HCEC 1CT (cell line): ENCODE measurements around the gene TCF19.
"Not testable (repeated sequence)": the region's sequence is repeated elsewhere in the genome, so short reads cannot be mapped to it uniquely, and the experiment has no call there.

Experiments used
- DNase-seq: peaks from one replicate; pipeline ENCODE4 v3.0.0-alpha.2; 2017

Gene TCF19

DNA sequence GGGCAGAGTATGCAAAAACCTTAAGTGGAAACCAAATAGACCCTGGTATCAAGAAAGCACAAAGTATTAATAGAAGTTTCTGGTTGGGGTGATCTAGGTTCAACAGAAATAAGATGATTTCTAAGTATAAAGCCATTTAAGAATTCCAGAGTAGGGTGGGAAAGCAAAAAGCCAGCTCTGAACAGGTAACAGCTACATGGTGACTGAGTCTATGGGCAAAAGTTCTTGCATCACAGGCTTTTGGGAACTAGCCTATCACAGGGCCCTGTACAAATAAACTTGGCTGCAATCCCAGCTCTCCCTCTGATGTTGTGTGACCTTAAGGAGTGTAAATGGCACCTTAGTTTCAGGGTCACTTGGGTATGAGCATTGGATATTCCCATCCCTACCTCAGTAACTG, 5.5 kb downstream of the TCF19 start:
- DNase-seq: no peak

DNA sequence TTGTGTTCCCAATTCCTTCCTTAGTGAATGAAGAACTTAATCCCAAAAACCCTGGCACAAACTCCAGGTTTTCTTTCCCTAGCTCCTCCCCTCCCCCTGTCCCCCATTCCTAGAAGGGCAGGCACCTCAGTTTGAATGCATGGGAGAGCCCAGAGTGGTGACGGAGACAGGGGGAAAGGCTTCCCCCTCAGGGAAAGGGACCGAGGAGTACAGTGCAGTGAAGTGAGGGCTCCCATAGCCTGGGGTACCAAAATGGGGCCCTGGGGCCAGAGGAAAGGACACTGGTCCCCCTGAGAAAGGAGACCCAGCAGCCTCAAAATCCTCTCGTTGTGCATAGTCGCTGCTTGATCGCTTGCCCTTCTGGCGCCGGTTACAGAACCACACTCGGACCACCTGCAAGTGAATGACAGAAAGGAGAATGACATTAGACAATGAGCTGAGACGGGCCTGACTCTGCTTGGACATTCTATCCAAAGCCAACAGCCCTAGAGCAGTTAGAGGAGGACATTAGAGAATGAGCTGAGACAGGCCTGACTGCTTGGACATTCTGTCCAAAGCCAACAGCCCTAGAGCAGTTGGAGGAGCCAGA, 6.2 kb downstream of the TCF19 start:
- not testable (repeated sequence) for DNase-seq

DNA sequence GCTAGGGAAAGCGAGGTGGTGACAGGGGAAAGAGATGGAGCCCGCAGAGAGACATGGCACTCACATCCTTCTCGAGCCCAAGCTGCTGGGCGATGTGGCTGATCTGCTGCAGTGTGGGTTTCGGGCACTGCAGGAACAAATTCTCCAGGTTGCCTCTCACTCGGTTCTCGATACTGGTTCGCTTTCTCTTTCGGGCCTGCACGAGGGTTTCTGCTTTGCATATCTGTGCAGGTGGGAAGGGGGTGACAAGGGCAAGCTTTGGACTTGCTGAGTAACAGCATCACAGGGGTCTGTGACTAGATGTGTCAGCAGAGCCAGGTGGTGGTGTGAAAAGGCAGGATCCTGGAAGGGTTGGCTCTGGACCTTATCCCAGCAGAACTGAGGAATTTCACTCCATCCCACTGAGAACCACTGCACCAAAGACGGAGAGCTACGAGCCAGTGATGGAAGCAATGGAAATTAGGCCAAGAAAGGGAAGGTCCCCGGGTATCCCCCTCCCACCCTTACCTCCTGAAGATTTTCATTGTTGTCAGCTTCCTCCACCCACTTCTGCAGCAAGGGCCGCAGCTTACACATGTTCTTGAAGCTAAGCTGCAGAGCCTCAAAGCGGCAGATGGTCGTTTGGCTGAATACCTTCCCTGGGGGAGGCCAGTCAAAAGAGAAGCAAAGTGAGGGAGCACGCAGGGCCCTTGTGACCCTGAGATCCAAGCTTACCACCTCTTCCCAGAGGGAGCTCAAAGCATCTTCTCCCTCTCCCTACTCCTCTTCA, 6.9 kb downstream of the TCF19 start:
- not testable (repeated sequence) for DNase-seq

DNA sequence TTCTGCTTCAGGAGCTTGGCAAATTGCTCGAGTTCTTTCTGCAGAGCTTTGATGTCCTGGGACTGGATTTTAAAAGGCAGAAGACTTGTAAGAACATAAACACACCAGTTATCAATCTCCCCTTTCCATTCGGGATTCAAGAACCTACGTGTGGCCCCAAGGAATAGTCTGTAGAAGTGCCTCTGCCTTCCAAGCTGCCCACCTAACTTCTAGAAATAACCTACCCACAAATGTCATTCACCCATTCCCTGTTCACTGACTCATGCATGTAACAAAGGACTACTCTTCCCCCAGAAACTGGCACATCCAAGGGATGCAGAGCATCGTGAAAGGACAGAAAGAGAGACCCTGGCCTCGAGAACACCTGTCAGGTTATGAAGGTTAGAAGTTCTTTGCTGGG, 7.6 kb downstream of the TCF19 start:
- no peak for DNase-seq

DNA sequence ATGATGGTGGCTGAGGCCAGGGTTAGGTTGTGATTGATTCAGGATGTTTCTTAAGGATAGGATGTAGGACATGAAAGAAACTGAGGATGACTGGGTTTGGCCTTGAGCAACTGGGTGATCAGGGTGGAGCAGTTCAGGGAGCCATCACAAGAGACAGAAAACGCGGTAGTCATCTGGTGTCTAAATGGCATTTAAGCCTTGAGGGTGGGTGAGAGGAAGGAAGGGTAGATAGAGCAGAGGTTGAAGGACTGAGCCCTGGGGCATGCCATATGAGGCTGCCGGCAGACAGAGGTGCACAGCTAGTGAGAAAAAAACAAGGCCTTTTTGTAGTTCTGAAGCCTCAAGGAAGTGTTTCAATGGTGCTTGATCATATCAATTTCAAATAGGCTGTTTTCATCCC, 10.2 kb downstream of the TCF19 start:
- no peak for DNase-seq

DNA sequence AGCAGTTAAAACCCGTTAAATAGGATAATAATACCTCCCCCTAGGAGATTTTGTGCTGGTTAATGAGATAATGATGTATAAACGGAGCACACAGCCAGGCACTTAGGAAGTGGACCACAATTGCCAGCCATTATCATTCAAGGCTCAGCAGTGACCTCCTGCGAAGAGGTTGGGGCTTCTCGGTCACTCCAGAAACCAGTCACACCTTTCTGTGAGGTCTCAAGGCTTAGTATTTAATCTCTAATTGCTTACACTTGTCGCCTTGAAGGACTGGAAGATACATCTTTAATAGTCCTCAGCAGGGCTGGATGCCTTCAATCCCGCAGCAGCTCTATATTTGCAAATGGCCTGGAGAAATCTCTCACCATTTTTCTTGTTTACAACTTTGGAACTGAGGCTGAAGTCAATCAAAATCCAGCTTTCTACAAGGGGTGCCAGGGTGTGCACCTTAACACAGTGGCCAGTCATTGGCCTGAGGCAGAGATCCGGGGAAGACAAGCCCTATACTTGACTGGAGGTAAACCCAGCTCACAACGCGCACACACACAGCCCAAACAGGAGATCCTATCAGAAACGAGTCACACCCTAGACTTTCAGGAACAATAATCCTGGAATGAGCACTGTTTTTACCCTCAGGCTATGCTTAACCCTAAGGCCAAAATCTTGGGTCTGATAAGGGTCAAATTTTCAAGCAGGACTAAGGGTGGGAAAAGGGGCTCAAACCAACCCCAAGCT, 10.9 kb downstream of the TCF19 start:
- no peak for DNase-seq

DNA sequence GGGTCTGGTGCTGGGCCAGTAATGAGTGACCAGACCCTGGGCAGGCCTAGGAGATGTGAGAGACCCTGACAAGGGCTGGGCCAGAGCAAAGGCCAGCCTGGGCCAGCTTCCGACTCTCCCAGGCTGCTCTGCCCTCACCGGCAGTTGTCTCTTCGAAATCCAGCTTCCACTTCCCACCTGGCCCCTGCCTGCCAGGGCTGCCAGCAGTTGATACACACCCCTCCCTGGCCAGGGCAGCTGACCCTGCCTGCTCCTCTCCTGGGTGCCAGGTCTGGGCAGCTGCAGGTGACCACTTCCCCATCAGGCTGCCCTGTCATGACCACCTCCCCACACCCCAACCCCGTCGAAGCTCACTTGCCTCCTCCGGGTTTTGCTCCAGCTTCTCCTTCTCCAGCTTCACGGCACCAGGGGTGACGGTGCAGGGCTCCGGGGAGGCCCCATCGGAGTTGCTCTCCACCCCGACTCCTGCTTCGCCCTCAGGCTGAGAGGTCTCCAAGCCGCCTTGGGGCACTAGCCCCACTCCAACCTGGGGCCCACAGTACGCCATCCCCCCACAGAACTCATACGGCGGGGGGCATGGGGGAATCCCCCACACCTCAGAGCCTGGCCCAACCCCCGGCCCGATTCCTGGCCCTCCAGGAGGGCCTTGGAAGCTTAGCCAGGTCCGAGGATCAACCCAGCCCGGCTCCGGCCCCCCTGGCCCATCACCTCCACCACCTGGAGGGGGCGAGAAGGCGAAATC, 11.6 kb downstream of the TCF19 start:
- DNase-seq: not testable (repeated sequence)

DNA sequence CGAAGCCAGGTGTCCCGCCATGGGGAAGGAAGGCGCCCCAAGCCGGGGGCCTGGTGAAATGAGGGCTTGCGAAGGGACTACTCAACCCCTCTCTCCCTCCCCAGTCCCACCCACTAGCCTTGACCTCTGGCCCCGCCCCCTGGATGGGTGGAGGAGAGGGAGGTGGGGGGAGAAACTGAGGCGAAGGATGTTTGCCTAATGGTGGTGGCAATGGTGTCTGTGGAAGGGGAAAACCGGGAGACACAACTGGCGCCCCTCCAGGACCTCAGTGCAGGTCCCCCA, 12.2 kb downstream of the TCF19 start, which contains the start of gene POU5F1:
Gene POU5F1, minus strand, starts transcription at position 83 of the 282 bp plus-strand sequence. Its CDS starts 62 bp downstream, at position 21.
- DNase-seq: no peak

DNA sequence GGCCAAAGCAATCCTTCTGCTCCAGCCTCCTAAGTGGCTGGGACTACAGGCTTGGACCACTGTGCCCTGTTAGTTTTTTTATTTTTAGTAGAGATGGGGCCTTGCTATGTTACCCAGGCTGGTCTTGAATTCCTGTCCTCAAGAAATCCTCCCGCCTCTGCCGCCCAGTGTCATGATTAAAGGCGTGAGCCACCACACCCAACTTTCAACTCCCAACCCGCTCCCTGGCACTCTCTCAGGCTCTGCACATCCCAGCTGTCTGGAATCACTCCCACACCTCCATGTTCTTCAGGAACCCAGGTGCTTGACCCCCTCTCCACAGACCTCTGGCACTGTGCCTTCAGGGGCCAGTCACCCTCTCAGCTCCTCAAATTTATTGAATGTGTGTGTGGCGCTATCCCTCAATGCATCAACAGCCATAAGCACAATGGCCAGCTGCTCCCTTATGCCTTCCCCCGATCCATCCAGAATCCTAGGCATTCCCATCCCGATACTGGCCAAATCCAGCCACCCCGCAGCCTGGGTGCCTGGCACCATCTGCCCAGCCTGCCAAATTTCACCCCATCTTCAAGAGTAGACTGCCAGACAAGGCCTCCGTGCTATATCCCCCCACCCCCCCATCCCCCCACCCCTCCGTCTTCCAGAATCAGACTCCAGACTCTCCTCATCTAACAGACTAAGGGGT, 12.7 kb downstream of the TCF19 start:
- DNase-seq: no peak

DNA sequence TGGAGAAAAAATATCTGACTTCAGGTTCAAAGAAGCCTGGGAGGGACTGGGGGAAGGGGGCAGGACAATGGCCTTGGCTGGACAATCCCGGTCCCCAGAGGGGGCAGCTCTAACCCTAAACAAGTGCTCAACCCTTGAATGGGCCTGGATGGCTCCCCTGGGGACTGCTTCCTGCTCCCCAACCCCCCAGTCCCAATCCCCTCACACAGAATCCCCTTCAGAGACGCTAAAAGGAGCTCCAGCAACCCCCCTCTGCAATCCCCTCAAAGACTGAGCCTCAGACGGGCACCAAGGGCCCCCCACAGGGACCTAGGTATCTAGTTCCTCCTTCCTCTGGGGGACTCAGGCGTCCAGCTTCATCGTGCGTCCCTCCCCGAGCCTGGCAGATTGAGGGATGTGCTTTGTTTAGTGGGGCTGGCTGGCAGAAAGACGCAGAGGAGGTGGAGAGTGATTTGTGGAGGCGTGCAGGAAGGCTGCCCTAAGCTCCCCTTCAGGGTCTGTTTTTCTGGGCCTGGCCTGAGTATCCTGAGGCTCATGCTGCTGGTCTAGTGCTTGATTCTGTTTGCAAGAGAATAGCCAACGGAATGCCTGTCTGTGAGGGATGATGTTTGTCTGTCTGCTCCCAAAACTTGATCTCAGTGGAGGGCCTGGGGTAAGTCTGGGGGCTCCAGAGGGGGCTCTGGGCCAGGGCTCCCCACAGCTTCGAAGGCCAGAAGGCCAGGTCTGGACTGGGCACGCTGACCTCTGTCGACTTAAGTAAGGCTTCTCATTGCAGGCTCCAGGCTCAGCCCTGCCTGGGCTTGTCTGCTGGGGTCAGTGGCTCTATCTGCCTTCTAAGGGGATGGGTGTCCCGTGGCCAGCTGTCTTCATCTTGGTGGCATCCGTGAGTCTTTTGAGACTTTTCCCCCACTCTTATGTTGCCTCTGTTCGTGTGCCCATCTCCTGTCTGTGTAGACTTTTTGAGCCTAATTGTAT, 13.8 kb downstream of the TCF19 start:
- DNase-seq: no peak

DNA sequence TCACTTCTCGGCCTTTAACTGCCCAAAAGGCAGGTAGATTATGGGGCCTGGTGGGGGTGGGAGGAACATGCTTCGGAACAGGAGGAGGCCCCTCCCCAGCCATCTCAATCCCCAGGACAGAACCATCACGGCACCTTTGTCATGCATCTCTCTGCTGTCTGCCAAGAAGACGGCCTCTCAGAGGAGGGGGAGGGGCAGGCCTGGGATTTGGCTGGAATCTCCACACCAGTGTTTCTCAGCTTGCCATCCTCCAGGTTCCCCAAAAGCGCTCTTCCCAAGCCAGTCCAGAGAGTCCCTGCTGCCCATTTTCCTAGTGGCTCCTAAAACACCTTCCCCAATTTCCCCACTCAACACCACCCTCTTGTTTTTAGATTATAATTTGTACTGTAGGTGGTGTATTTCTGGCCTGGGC, 14.6 kb downstream of the TCF19 start:
- DNase-seq: no peak

DNA sequence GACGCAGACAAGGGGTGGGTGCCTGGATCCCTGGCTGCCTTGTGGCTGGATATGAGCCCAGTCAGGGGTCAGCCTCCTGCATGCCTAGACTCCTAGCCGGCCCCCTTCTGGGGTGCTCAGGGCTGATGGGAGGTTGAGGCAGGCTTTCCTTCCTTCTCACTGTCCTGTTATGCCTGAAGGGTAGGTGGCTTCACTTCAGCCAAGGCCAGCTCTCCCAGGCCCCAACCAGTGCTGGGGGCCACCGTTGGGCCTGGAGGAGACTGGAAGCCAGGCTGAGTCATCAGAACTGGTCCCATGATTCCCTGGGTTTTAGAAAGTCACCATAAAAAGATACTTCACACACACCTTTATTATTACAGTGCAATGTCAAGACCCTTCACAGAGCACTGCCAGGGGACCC, 15.0 kb downstream of the TCF19 start:
- no peak for DNase-seq

DNA sequence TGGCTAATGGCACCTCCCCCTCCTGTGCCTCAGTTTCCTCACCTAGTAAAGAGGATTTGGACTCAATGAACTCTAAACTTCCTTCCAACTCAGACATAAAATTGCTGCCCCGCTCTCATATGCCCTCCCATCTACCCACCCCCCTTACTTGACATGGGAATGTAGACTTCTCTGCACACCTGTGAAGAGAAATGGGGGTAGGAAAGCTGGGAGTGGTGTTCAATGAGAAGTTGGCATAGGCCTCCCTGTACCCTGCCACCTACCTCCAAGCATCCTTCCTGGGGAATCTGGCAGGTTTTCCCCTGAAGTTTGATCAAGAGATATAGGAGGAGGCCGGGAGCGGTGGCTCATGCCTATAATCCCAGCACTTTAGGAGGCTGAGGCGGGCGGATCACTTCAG, 16.0 kb downstream of the TCF19 start:
- DNase-seq: no peak

DNA sequence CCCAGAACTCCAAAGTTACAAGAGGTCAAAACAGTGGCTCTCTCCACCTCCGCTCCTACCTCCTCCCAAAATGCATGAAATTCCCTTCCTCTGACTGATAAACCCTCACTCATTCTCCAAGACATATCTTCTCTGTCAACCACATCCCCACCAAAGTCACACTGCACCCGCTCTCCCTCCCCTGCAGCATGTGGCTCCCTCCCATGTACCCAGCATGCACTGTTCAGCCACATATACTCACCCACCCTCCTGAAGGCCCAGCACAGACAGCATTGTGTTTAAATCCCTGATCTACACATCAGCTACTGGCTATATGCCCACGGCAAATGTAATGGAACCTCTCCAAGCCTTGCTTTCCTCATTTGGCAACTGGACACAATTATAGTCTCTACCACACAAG, 17.6 kb downstream of the TCF19 start:
- DNase-seq: peak; percentile 70

DNA sequence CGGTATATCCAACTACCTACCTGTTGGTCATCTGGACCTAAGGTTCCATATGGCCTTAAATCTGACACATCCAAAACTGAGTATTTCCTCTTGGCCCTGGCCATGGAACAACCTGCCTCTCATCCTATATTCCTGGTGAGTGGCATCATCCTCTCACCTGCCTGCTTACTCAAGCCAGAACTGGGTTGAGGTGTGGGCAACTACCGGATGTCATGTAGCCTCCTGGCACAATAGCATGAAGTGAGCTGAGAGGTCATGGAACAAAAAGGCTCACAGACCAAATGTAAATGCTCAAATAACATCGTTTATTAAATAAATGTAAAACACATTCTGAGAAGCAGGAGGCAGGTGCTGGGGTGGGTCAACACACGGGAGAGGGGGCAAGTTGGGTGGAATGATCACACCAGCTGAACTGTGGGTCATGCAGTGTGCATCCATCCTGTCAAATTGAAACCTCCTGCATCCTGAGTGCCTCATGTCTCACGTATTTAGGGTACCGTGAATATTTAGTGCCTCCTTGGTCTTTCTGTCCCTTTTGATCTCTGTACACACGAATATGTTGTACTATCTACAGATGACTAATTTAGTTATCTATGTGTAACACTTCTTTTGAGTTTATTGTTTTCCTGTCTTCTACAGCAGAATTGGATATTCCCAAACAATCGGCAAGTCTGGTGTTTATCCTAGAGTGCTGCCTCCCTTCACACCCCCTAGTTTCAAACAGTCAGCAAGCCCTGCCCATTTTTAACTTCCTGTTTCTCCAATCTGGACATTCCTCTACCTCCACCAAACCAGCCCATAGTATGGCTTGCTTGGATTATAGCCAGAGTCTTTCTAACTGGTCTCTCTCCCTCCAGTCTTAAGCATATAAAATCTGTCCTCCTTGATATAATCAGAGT, 20.0 kb downstream of the TCF19 start:
- peak; percentile 16 for DNase-seq

DNA sequence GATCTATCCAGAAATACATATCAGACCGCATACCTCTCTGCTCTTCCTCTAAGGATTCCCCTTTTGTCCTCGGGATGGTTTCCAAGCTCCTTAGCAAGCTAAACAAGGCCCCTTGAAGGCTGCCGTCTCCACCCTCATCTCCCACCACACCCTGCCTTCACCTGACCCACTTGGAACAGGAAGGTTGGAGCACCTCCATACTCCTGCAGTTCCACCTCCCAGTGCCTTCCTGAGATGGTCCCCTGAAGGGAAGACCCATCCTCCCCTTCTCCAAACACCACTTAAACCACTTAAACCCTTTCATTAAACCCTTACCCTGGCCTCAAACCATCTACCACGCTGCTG, 20.6 kb downstream of the TCF19 start:
- DNase-seq: no peak

DNA sequence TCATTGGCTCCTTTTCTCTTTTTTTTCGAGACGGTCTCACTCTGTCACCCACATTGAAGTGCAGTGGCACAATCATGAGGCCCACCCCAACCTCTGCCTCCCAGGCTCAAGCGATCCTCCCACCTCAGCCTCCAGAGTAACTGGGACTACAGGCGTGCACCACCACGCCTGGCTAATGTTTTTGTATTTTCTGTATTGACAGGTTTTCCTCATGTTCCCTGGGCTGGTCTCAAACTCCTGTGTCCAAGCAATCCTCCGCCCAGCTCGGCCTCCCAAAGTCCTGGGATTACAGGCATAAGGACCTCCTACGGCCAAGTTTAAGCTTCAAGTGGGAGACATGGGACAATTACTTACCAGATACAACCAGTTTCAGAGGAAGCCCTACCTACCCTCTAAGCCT, 21.5 kb downstream of the TCF19 start:
- DNase-seq: no peak

DNA sequence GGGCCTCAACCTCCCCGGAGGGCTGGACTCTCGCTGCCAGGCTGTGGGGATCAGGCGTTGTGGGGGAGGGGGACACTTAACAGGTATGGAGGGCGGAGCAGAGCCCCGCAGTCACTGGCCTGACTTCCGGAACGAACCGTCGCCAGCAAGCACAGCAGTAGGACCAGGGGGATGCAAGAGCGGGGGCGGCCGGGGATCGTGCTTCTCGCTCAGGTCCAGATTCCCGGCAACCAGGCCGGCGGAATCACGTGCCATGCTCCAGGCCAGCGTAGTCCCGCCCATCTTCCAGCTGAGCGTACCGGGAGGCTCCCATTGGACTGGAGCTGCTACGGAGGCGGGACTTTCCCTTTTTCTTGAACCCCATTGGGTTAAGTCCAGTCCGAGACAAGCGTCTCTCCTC, 22.1 kb downstream of the TCF19 start:
- DNase-seq: peak; percentile 77

DNA sequence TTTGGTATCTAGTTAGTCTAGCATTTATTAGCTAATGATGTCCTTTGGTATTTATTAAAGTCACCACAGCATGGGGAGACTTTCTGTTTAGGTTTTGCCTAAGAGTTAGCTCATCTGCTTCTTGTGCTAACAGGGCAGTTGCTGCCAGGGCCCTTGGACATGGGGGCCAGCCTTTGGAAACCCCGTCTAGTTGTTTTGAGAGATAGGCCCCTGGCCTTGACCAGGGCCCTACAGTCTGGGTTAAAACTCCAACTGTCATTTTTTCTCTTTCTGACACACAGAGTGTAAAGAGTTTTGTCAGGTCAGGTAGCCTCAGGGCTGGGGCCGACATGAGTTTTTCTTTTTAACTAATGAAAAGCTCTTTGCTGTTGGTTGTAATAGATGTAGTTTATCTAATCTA, 24.9 kb downstream of the TCF19 start:
- DNase-seq: not testable (repeated sequence)

DNA sequence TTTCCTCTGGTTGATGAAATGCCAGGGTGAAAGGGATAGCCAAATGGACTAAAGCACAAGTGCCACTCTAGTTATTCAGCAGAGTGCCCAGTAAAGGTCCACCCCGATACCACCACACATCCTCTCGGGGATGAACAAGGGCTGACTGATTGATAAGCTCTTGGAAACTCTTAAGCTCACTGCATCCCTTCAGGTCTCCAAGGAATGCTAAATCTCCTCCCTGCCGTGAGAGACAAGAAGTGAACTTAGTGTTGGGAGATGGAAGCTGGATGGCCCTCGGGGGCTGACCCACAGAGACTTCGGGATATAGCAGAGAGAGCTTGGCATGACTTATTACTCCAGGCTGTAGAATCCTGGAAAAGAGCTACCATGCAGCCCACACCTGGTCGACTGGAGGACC, 25.5 kb downstream of the TCF19 start:
- DNase-seq: not testable (repeated sequence)

DNA sequence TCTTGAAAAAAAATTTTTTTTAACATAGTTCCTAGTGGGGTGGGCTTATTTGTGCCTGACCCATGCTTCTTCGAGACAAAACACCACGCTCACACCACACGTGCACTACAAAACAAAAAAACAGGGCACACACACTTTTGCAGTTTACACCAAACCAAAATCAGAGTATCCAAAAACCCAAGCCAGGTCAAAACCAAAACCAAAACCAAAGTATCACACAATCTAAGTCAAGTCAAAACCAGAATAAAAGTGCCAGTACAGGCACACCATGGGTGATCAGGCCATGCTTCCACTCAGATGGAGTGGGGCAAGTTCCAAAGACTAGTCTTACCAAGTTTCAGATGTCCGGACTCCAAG, 27.3 kb downstream of the TCF19 start:
- DNase-seq: not testable (repeated sequence)
